Activated CD8-positive, alpha-beta memory T cell treated with anti-CD3 and anti-CD28 coated beads, Interleukin-2, amount 50 U/mL, for 48 hours (primary cell): ENCODE measurements around the gene DAGLA.

ENCODE experiments used
- DNase-seq: peaks from one replicate; pipeline ENCODE4 v3.0.0-alpha.2; 2020

The DAGLA gene

GRCh38 chr11:61732705-61733104, 52.5 kb downstream of the DAGLA start:
- DNase-seq, result no peak

- DNase-seq, result peak; percentile 89
Observed at GRCh38 chr11:61733120-61733978, 53.2 kb downstream of the DAGLA start.

GRCh38 chr11:61734767-61735166, 54.6 kb downstream of the DAGLA start:
- DNase-seq, result no peak

GRCh38 chr11:61735391-61735790, 55.2 kb downstream of the DAGLA start:
- no peak for DNase-seq

GRCh38 chr11:61736310-61736709, 56.1 kb downstream of the DAGLA start:
- no peak for DNase-seq

- no peak for DNase-seq
Observed at GRCh38 chr11:61737131-61737530, 56.9 kb downstream of the DAGLA start.

- no peak for DNase-seq
Observed at GRCh38 chr11:61737636-61738386, 57.6 kb downstream of the DAGLA start.

GRCh38 chr11:61738776-61739175, 58.6 kb downstream of the DAGLA start:
- no peak for DNase-seq

GRCh38 chr11:61739413-61739812, 59.2 kb downstream of the DAGLA start:
- DNase-seq, result no peak

- no peak for DNase-seq
Observed at GRCh38 chr11:61739966-61740365, 59.8 kb downstream of the DAGLA start.

GRCh38 chr11:61742391-61742790, 62.2 kb downstream of the DAGLA start:
- DNase-seq, result no peak

GRCh38 chr11:61743486-61744095, 63.4 kb downstream of the DAGLA start:
- no peak for DNase-seq

GRCh38 chr11:61744181-61744580, 64.0 kb downstream of the DAGLA start:
- DNase-seq, result no peak

GRCh38 chr11:61744609-61745156, 64.5 kb downstream of the DAGLA start:
- no peak for DNase-seq

- no peak for DNase-seq
Observed at GRCh38 chr11:61745781-61746441, 65.7 kb downstream of the DAGLA start.

- no peak for DNase-seq
Observed at GRCh38 chr11:61746442-61747191, 66.4 kb downstream of the DAGLA start.

- peak; percentile 79 for DNase-seq
Observed at GRCh38 chr11:61747192-61747966, 67.2 kb downstream of the DAGLA start.

- no peak for DNase-seq
Observed at GRCh38 chr11:61747967-61748285, 67.7 kb downstream of the DAGLA start.

- DNase-seq, result no peak
Observed at GRCh38 chr11:61749591-61750217, 69.5 kb downstream of the DAGLA start.

GRCh38 chr11:61750631-61751273, 70.6 kb downstream of the DAGLA start:
- DNase-seq, result no peak
